Endothelial cell (in vitro differentiated cells): ENCODE data around the gene COL26A1. TPM values are rescaled to one million over a fixed set of nuclear protein-coding genes. Genes with fewer than 3 reads are reported as not detected.

Source experiments
- DNase-seq: peaks from one replicate; pipeline ENCODE4 v3.0.0; 2021; ENCODE audit warnings: low spot score
- H3K27ac Mint-ChIP-seq: one replicate; pipeline ENCODE4 v1.8.0; 2021; ENCODE audit warnings: mixed read lengths, inconsistent platforms; ENCODE audit not compliant: unreplicated experiment
- H3K27me3 Mint-ChIP-seq: one replicate; pipeline ENCODE4 v1.8.0; 2021; ENCODE audit warnings: mild to moderate bottlenecking, moderate library complexity, mixed read lengths, inconsistent platforms; ENCODE audit not compliant: unreplicated experiment
- H3K36me3 Mint-ChIP-seq: one replicate; pipeline ENCODE4 v1.8.0; 2021; ENCODE audit warnings: mild to moderate bottlenecking, low read depth, mixed read lengths, inconsistent platforms; ENCODE audit not compliant: unreplicated experiment
- H3K4me1 Mint-ChIP-seq: one replicate; pipeline ENCODE4 v1.8.0; 2021; ENCODE audit warnings: mild to moderate bottlenecking, mixed read lengths, inconsistent platforms; ENCODE audit not compliant: unreplicated experiment
- H3K4me3 Mint-ChIP-seq: one replicate; pipeline ENCODE4 v1.8.0; 2021; ENCODE audit warnings: mild to moderate bottlenecking, mixed read lengths, inconsistent platforms; ENCODE audit not compliant: unreplicated experiment
- H3K9me3 Mint-ChIP-seq: one replicate; pipeline ENCODE4 v1.8.0; 2021; ENCODE audit warnings: mixed read lengths, inconsistent platforms; ENCODE audit not compliant: unreplicated experiment
- total RNA-seq: library from RNA; stranded (reverse); fragmentation: NEBNext Ultra II Directional; extraction: Animal tissue kit (Norgen Biotek cat#: 25700); gene quantifications from one replicate; pipeline ENCODE4 v1.2.1, GENCODE V29; 2021; ENCODE audit not compliant: unreplicated experiment
- TF ChIP-seq, protein P1 (sequence below): fragments of 200-600 bp; sonication (generic); IDR thresholded peaks from one replicate; pipeline ENCODE4 v1.5.0; 2021; ENCODE audit warnings: antibody characterized with exemption; ENCODE audit not compliant: unreplicated experiment

Gene COL26A1
- total RNA-seq, 1 donor from 2014 or later, result 6.1 TPM

GRCh38 chr7:101590663-101591435 is 228.2 kb downstream of the COL26A1 start:
- Mint-ChIP-seq H3K27me3 (peaks cover 5% of the 10 kb centered on the region), H3K36me3 (no peaks in the 10 kb centered on the region), H3K4me3 (no peak overlapping the region), H3K27ac (no peak overlapping the region), H3K4me1 (peaks cover 8% of the 10 kb centered on the region), H3K9me3 (no peaks in the 10 kb centered on the region)
- no peak for DNase-seq
- TF ChIP-seq, protein P1, sequence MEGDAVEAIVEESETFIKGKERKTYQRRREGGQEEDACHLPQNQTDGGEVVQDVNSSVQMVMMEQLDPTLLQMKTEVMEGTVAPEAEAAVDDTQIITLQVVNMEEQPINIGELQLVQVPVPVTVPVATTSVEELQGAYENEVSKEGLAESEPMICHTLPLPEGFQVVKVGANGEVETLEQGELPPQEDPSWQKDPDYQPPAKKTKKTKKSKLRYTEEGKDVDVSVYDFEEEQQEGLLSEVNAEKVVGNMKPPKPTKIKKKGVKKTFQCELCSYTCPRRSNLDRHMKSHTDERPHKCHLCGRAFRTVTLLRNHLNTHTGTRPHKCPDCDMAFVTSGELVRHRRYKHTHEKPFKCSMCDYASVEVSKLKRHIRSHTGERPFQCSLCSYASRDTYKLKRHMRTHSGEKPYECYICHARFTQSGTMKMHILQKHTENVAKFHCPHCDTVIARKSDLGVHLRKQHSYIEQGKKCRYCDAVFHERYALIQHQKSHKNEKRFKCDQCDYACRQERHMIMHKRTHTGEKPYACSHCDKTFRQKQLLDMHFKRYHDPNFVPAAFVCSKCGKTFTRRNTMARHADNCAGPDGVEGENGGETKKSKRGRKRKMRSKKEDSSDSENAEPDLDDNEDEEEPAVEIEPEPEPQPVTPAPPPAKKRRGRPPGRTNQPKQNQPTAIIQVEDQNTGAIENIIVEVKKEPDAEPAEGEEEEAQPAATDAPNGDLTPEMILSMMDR, result no peak

DNA sequence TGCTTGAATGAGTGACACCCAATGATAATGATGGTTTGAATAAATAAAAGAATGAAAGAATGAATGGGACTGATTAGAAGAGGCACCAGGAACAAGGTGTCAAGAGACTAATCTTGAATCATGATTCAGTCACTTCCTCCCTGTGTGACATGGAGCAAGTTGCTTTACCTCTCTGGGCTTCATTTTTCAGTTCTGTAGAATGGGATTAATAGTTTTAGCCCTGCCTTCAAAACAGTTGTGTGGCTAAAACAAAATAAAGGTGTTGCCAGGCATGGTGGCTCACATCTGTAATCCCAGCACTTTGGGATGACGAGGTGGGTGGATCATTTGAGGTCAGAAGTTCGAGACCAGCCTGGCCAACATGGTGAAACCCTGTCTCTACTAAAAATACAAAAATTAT is 228.8 kb downstream of the COL26A1 start:
- TF ChIP-seq, protein P1, result no peak
- DNase-seq, result no peak
- Mint-ChIP-seq H3K27ac (no peak overlapping the region), H3K27me3 (peaks cover 5% of the 10 kb centered on the region), H3K4me1 (peaks cover 8% of the 10 kb centered on the region), H3K9me3 (no peaks in the 10 kb centered on the region), H3K36me3 (no peaks in the 10 kb centered on the region), H3K4me3 (no peak overlapping the region)

DNA sequence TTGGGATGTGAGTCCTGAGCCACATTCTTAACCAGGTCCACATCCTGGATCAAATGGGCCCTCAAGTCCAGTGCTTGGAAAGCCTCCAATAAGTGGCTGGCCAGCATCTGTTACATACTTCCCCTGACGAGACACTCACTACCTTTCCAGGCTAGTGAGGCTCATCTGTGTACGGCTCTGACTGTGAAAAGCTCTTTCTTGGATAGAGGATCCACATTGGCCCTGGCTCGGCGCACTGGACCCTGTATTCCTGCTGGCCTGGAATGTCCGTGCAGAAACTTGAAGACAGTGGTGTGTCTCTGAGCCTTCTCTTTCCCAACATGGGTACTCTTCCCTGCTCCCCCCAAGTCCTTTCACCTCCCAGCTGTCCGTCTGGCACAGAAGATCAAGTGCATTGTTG is 230.9 kb downstream of the COL26A1 start:
- Mint-ChIP-seq H3K27me3 (peaks cover 5% of the 10 kb centered on the region), H3K36me3 (no peaks in the 10 kb centered on the region), H3K4me1 (no peaks in the 10 kb centered on the region), H3K27ac (no peak overlapping the region), H3K9me3 (no peaks in the 10 kb centered on the region), H3K4me3 (no peak overlapping the region)
- TF ChIP-seq, protein P1, result no peak
- DNase-seq, result no peak

GRCh38 chr7:101594790-101595189 is 232.1 kb downstream of the COL26A1 start:
- no peak for DNase-seq
- Mint-ChIP-seq H3K9me3 (no peaks in the 10 kb centered on the region), H3K27me3 (peaks cover 4% of the 10 kb centered on the region), H3K27ac (no peak overlapping the region), H3K4me3 (no peak overlapping the region), H3K36me3 (no peaks in the 10 kb centered on the region), H3K4me1 (no peaks in the 10 kb centered on the region)
- TF ChIP-seq, protein P1, result no peak

DNA sequence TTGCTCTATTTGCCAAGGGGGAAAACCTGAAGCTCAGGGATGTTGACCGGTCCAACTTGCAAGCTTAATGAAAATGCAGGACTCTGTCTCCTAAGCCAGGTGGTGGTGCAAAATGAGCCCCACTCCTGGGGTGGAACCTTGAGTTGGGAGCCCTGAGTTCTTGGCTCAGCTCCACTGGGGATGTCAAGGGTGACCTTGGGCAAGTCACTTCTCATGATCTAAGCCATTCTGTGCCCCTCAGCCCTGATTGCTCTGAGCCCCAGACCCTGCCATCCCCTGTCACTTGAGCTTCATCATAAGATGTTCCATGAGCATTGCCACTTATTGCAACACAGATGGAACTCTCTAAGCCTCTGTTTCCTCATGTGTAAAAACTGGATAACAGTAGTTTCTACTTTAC is 232.6 kb downstream of the COL26A1 start:
- Mint-ChIP-seq H3K4me1 (no peaks in the 10 kb centered on the region), H3K9me3 (no peaks in the 10 kb centered on the region), H3K36me3 (no peaks in the 10 kb centered on the region), H3K4me3 (no peak overlapping the region), H3K27ac (no peak overlapping the region), H3K27me3 (peaks cover 4% of the 10 kb centered on the region)
- TF ChIP-seq, protein P1, result no peak
- no peak for DNase-seq
